GM19455 (cell line): ENCODE results near the gene CFAP221.
A peak's percentile ranks its signal among the peaks of the same experiment; 100 is the strongest.

Experiments
- ATAC-seq: cut with Tn5 transposase; IDR thresholded peaks from one replicate; pipeline ENCODE4 v1.9.1; 2021; ENCODE audit not compliant: unreplicated experiment

Gene CFAP221

GRCh38 chr2:119544075-119544938 lies at the start of gene CFAP221:
CFAP221 (plus strand) TSS chr2:119544449; CDS start chr2:119546132, 1,683 bp downstream.
- peak; percentile 82 for ATAC-seq

GRCh38 chr2:119495948-119496347 lies 48.3 kb upstream of the CFAP221 start:
- no peak for ATAC-seq

- ATAC-seq = no peak
Observed at GRCh38 chr2:119496682-119497081, 47.6 kb upstream of the CFAP221 start.

GRCh38 chr2:119508756-119509155 lies 35.5 kb upstream of the CFAP221 start:
- no peak for ATAC-seq

GRCh38 chr2:119511989-119512388 lies 32.3 kb upstream of the CFAP221 start:
- no peak for ATAC-seq

GRCh38 chr2:119512946-119513345 lies 31.3 kb upstream of the CFAP221 start:
- no peak for ATAC-seq

GRCh38 chr2:119513832-119514231 lies 30.4 kb upstream of the CFAP221 start:
- ATAC-seq = no peak

- no peak for ATAC-seq
Observed at GRCh38 chr2:119516121-119516520, 28.1 kb upstream of the CFAP221 start.

GRCh38 chr2:119517433-119517832 lies 26.8 kb upstream of the CFAP221 start:
- ATAC-seq = peak; percentile 83

- no peak for ATAC-seq
Observed at GRCh38 chr2:119518401-119519056, 25.7 kb upstream of the CFAP221 start.

- no peak for ATAC-seq
Observed at GRCh38 chr2:119519057-119519408, 25.2 kb upstream of the CFAP221 start.

- ATAC-seq = no peak
Observed at GRCh38 chr2:119520696-119521432, 23.4 kb upstream of the CFAP221 start.

GRCh38 chr2:119521433-119522050 lies 22.7 kb upstream of the CFAP221 start:
- no peak for ATAC-seq

GRCh38 chr2:119522671-119523070 lies 21.6 kb upstream of the CFAP221 start:
- no peak for ATAC-seq

GRCh38 chr2:119523383-119523951 lies 20.8 kb upstream of the CFAP221 start:
- ATAC-seq = no peak

- ATAC-seq = no peak
Observed at GRCh38 chr2:119523952-119524694, 20.1 kb upstream of the CFAP221 start, which contains the start of gene SCTR. SCTR (minus strand) TSS chr2:119524483; CDS start chr2:119524226, 257 bp downstream.

GRCh38 chr2:119525614-119526013 lies 18.6 kb upstream of the CFAP221 start:
- ATAC-seq = no peak

GRCh38 chr2:119527999-119528398 lies 16.2 kb upstream of the CFAP221 start:
- ATAC-seq = no peak

- no peak for ATAC-seq
Observed at GRCh38 chr2:119531292-119531691, 13.0 kb upstream of the CFAP221 start.

- ATAC-seq = no peak
Observed at GRCh38 chr2:119533560-119533959, 10.7 kb upstream of the CFAP221 start.
